ENCODE data around the gene CEP295NL.

GRCh38 chr17:78898075-78898836 is 4.7 kb downstream of the CEP295NL start:
- TF ChIP-seq, protein P1, sequence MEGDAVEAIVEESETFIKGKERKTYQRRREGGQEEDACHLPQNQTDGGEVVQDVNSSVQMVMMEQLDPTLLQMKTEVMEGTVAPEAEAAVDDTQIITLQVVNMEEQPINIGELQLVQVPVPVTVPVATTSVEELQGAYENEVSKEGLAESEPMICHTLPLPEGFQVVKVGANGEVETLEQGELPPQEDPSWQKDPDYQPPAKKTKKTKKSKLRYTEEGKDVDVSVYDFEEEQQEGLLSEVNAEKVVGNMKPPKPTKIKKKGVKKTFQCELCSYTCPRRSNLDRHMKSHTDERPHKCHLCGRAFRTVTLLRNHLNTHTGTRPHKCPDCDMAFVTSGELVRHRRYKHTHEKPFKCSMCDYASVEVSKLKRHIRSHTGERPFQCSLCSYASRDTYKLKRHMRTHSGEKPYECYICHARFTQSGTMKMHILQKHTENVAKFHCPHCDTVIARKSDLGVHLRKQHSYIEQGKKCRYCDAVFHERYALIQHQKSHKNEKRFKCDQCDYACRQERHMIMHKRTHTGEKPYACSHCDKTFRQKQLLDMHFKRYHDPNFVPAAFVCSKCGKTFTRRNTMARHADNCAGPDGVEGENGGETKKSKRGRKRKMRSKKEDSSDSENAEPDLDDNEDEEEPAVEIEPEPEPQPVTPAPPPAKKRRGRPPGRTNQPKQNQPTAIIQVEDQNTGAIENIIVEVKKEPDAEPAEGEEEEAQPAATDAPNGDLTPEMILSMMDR (IDR thresholded peaks at IDR 0.05), result no peak
- TF ChIP-seq POLR2A (IDR thresholded peaks at IDR 0.05), result no peak
- no peak for TF ChIP-seq EP300 (IDR thresholded peaks at IDR 0.05; ENCODE audit: low read depth)
